ENCODE results near the gene C11orf71. TPM values are rescaled to one million over a fixed set of nuclear protein-coding genes. Genes with fewer than 3 reads are reported as not detected.

C11orf71 gene
- total and polyA plus RNA-seq, 9 of the 15 experiments (the other 6 are each of a cell fraction or from before 2014, with no cell fraction given), result 2.9 to 15.1 (median 9.1) TPM

DNA sequence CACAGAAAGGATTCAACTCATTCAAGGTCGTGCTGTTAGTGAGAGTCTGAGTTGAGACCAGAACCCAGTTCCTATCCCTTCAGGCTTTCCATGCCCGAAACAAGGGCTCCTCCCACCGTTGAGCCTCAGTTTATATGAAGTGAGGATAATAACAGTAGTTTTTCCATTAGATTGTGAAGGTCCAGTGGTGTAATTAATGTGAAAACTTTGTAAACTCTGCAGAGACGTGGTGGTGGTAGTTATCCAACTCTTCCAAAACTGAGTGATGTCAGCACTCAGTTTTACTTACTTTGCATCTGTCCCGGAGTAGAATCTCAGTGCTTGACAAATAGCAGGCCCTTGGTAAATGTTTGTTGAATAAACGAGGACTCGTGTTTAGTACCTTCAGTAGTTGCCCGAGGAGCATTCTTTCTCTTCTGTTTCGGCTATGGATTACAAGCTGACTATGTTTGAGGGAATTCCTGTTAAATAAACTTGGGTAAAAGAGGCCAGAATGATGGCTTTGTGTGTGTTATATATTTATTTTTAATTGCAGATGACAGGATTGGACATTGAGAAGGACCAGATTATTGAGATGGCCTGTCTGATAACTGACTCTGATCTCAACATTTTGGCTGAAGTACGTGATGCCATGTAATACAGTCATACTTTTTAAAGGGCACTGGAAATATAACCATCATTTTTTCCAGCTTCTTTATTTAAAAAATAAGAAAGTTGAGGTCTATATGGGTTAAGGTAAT, 40.0 kb upstream of the C11orf71 start (continued):
- TF ChIP-seq, protein P1, sequence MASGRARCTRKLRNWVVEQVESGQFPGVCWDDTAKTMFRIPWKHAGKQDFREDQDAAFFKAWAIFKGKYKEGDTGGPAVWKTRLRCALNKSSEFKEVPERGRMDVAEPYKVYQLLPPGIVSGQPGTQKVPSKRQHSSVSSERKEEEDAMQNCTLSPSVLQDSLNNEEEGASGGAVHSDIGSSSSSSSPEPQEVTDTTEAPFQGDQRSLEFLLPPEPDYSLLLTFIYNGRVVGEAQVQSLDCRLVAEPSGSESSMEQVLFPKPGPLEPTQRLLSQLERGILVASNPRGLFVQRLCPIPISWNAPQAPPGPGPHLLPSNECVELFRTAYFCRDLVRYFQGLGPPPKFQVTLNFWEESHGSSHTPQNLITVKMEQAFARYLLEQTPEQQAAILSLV (tag; IDR thresholded peaks at IDR 0.05), result no peak
- TF ChIP-seq MTA3 (IDR thresholded peaks at IDR 0.05; ENCODE audit: borderline replicate concordance) (no peak), TAL1 (IDR thresholded peaks at IDR 0.05) (no peak), RCOR1 (IDR thresholded peaks at IDR 0.05; ENCODE audit: borderline replicate concordance in 1 of 2, low read depth in 2 of 2, low read length in 2 of 2) (no peak), GATA2 (CRISPR knock-in tag; IDR thresholded peaks at IDR 0.05) (0 out of 2 replicates have a peak, but pooled peaks have one; percentile 17), PHTF2 (CRISPR knock-in tag; IDR thresholded peaks at IDR 0.05) (no peak), POLR2H (tag; IDR thresholded peaks at IDR 0.05; ENCODE audit: low read depth) (0 out of 2 replicates have a peak, but pooled peaks have one; percentile 12), FOXJ2 (tag; IDR thresholded peaks at IDR 0.05) (no peak), EP300 (IDR thresholded peaks at IDR 0.05; ENCODE audit: low read length) (no peak)
- TF ChIP-seq, protein P2, sequence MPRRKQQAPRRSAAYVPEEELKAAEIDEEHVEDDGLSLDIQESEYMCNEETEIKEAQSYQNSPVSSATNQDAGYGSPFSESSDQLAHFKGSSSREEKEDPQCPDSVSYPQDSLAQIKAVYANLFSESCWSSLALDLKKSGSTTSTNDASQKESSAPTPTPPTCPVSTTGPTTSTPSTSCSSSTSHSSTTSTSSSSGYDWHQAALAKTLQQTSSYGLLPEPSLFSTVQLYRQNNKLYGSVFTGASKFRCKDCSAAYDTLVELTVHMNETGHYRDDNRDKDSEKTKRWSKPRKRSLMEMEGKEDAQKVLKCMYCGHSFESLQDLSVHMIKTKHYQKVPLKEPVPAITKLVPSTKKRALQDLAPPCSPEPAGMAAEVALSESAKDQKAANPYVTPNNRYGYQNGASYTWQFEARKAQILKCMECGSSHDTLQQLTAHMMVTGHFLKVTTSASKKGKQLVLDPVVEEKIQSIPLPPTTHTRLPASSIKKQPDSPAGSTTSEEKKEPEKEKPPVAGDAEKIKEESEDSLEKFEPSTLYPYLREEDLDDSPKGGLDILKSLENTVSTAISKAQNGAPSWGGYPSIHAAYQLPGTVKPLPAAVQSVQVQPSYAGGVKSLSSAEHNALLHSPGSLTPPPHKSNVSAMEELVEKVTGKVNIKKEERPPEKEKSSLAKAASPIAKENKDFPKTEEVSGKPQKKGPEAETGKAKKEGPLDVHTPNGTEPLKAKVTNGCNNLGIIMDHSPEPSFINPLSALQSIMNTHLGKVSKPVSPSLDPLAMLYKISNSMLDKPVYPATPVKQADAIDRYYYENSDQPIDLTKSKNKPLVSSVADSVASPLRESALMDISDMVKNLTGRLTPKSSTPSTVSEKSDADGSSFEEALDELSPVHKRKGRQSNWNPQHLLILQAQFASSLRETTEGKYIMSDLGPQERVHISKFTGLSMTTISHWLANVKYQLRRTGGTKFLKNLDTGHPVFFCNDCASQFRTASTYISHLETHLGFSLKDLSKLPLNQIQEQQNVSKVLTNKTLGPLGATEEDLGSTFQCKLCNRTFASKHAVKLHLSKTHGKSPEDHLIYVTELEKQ (CRISPR knock-in tag; IDR thresholded peaks at IDR 0.05), result no peak
- TF ChIP-seq, protein P3, sequence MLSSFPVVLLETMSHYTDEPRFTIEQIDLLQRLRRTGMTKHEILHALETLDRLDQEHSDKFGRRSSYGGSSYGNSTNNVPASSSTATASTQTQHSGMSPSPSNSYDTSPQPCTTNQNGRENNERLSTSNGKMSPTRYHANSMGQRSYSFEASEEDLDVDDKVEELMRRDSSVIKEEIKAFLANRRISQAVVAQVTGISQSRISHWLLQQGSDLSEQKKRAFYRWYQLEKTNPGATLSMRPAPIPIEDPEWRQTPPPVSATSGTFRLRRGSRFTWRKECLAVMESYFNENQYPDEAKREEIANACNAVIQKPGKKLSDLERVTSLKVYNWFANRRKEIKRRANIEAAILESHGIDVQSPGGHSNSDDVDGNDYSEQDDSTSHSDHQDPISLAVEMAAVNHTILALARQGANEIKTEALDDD (IDR thresholded peaks at IDR 0.05), result peak; percentile 53; the same call in 1 of the 2 replicates
- TF ChIP-seq, protein P4, sequence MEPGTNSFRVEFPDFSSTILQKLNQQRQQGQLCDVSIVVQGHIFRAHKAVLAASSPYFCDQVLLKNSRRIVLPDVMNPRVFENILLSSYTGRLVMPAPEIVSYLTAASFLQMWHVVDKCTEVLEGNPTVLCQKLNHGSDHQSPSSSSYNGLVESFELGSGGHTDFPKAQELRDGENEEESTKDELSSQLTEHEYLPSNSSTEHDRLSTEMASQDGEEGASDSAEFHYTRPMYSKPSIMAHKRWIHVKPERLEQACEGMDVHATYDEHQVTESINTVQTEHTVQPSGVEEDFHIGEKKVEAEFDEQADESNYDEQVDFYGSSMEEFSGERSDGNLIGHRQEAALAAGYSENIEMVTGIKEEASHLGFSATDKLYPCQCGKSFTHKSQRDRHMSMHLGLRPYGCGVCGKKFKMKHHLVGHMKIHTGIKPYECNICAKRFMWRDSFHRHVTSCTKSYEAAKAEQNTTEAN (CRISPR knock-in tag; IDR thresholded peaks at IDR 0.05), result 0 out of 2 replicates have a peak, but pooled peaks have one; percentile 38
- TF ChIP-seq, protein P5, sequence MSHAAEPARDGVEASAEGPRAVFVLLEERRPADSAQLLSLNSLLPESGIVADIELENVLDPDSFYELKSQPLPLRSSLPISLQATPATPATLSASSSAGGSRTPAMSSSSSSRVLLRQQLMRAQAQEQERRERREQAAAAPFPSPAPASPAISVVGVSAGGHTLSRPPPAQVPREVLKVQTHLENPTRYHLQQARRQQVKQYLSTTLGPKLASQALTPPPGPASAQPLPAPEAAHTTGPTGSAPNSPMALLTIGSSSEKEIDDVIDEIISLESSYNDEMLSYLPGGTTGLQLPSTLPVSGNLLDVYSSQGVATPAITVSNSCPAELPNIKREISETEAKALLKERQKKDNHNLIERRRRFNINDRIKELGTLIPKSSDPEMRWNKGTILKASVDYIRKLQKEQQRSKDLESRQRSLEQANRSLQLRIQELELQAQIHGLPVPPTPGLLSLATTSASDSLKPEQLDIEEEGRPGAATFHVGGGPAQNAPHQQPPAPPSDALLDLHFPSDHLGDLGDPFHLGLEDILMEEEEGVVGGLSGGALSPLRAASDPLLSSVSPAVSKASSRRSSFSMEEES (CRISPR knock-in tag; IDR thresholded peaks at IDR 0.05), result no peak
- TF ChIP-seq, protein P6, sequence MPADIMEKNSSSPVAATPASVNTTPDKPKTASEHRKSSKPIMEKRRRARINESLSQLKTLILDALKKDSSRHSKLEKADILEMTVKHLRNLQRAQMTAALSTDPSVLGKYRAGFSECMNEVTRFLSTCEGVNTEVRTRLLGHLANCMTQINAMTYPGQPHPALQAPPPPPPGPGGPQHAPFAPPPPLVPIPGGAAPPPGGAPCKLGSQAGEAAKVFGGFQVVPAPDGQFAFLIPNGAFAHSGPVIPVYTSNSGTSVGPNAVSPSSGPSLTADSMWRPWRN (IDR thresholded peaks at IDR 0.05; ENCODE audit: low read depth), result no peak
